ENCODE data around the gene TRPC4AP.

DNA sequence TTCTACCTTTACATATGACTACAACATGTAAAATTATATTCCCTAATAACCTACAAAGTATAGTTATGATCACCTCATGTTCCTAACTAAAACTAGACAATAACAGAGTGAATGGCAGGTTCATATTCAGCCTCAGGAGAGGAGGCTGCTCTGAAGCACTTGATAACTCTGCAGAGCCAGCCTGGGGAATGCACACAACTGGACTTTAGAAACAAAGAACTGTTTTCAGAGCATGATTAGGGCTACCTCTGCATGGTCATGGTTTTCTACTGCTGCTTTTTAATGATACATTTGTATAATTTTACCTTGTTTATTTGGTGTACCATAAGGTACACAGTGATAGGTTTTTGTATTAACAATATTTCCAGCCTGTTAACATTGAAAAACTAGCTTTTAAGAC is 50.3 kb downstream of the TRPC4AP start:
- TF ChIP-seq, protein P1, sequence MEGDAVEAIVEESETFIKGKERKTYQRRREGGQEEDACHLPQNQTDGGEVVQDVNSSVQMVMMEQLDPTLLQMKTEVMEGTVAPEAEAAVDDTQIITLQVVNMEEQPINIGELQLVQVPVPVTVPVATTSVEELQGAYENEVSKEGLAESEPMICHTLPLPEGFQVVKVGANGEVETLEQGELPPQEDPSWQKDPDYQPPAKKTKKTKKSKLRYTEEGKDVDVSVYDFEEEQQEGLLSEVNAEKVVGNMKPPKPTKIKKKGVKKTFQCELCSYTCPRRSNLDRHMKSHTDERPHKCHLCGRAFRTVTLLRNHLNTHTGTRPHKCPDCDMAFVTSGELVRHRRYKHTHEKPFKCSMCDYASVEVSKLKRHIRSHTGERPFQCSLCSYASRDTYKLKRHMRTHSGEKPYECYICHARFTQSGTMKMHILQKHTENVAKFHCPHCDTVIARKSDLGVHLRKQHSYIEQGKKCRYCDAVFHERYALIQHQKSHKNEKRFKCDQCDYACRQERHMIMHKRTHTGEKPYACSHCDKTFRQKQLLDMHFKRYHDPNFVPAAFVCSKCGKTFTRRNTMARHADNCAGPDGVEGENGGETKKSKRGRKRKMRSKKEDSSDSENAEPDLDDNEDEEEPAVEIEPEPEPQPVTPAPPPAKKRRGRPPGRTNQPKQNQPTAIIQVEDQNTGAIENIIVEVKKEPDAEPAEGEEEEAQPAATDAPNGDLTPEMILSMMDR (IDR thresholded peaks at IDR 0.05), result no peak
- no peak for TF ChIP-seq POLR2A (IDR thresholded peaks at IDR 0.05)
